ENCODE data around the gene CD209. TPM values are rescaled to one million over a fixed set of nuclear protein-coding genes. Genes with fewer than 3 reads are reported as not detected.

Gene CD209
- total RNA-seq, 1 experiment from 2014 or later: not detected

GRCh38 chr19:7781157-7781556, 33.8 kb upstream of the CD209 start:
- H3K9me3 ChIP-seq (ENCODE audit: low read depth, low read length, poor library complexity, severe bottlenecking): no peaks in the 10 kb centered on the region
- ChIA-PET POLR2A (ENCODE audit: low non-redundant PET) (no interaction called here), CTCF (interaction anchor here (1.0 kb wide), 1 partner anchor 213 kb away, joined by 4 read pairs; no protein-coding TSS in a partner anchor)
- no peak for DNase-seq (ENCODE audit: low spot score)
- H3K4me3 ChIP-seq (ENCODE audit: low read depth, low read length, poor library complexity, severe bottlenecking): no peak overlapping the region
- no TSS peak for BruUV-seq (replicated peaks)
- no peak overlapping the region for H3K27ac ChIP-seq (ENCODE audit: low read depth, low read length, poor library complexity, severe bottlenecking)
- TF ChIP-seq CTCF (conservative IDR thresholded peaks at IDR 0.05; ENCODE audit: low read depth, low read length) (no peak), EZH2 (IDR thresholded peaks at IDR 0.05; ENCODE audit: borderline replicate concordance, low read depth, low read length, poor library complexity, severe bottlenecking) (no peak)
- H3K27me3 ChIP-seq (replicated peaks; ENCODE audit: insufficient read depth, low read depth, low read length, poor library complexity): peaks cover 18% of the 10 kb centered on the region
- intact Hi-C loops (cut with micrococcal nuclease; ENCODE audit: unreplicated experiment): no loop called here
- peaks cover 3% of the 10 kb centered on the region for H3K4me1 ChIP-seq (ENCODE audit: insufficient read depth, low read length, poor library complexity, severe bottlenecking)
- H3K36me3 ChIP-seq (ENCODE audit: insufficient read depth, low read length, poor library complexity, severe bottlenecking): no peaks in the 10 kb centered on the region

- CTCF ChIA-PET: interaction anchor here (0.7 to 1.0 kb wide), 2 partner anchors 99 to 212 kb away, joined by 4 read pairs; partner anchors contain the start of gene TRAPPC5
- Histone ChIP-seq H3K4me1 (ENCODE audit: insufficient read depth, low read length, poor library complexity, severe bottlenecking) (peaks cover 3% of the 10 kb centered on the region), H3K4me3 (ENCODE audit: low read depth, low read length, poor library complexity, severe bottlenecking) (no peak overlapping the region), H3K36me3 (ENCODE audit: insufficient read depth, low read length, poor library complexity, severe bottlenecking) (no peaks in the 10 kb centered on the region), H3K9me3 (ENCODE audit: low read depth, low read length, poor library complexity, severe bottlenecking) (no peaks in the 10 kb centered on the region), H3K27me3 (replicated peaks; ENCODE audit: insufficient read depth, low read depth, low read length, poor library complexity) (peaks cover 18% of the 10 kb centered on the region), H3K27ac (ENCODE audit: low read depth, low read length, poor library complexity, severe bottlenecking) (no peak overlapping the region)
- TF ChIP-seq CTCF (conservative IDR thresholded peaks at IDR 0.05; ENCODE audit: low read depth, low read length) (no peak), EZH2 (IDR thresholded peaks at IDR 0.05; ENCODE audit: borderline replicate concordance, low read depth, low read length, poor library complexity, severe bottlenecking) (no peak)
- BruUV-seq (replicated peaks): no TSS peak
- POLR2A ChIA-PET (ENCODE audit: low non-redundant PET): interaction anchor here (0.6 kb wide), 1 partner anchor 10 kb away, joined by 11 read pairs; no protein-coding TSS in a partner anchor
- intact Hi-C loops (cut with micrococcal nuclease; ENCODE audit: unreplicated experiment): no loop called here
- DNase-seq (ENCODE audit: low spot score): no peak
Observed at GRCh38 chr19:7779631-7780486, 32.5 kb upstream of the CD209 start.

GRCh38 chr19:7778081-7778480, 30.7 kb upstream of the CD209 start:
- no peaks in the 10 kb centered on the region for H3K36me3 ChIP-seq (ENCODE audit: insufficient read depth, low read length, poor library complexity, severe bottlenecking)
- peaks cover 3% of the 10 kb centered on the region for H3K4me1 ChIP-seq (ENCODE audit: insufficient read depth, low read length, poor library complexity, severe bottlenecking)
- H3K9me3 ChIP-seq (ENCODE audit: low read depth, low read length, poor library complexity, severe bottlenecking): no peaks in the 10 kb centered on the region
- ChIA-PET POLR2A (ENCODE audit: low non-redundant PET) (no interaction called here), CTCF (interaction anchor here (0.9 kb wide), 1 partner anchor 97 kb away, joined by 3 read pairs; the partner anchor contains the start of gene TRAPPC5)
- intact Hi-C loops (cut with micrococcal nuclease; ENCODE audit: unreplicated experiment): no loop called here
- no TSS peak for BruUV-seq (replicated peaks)
- no peak overlapping the region for H3K27ac ChIP-seq (ENCODE audit: low read depth, low read length, poor library complexity, severe bottlenecking)
- no peak overlapping the region for H3K4me3 ChIP-seq (ENCODE audit: low read depth, low read length, poor library complexity, severe bottlenecking)
- H3K27me3 ChIP-seq (replicated peaks; ENCODE audit: insufficient read depth, low read depth, low read length, poor library complexity): peaks cover 11% of the 10 kb centered on the region
- no peak for TF ChIP-seq EZH2 (IDR thresholded peaks at IDR 0.05; ENCODE audit: borderline replicate concordance, low read depth, low read length, poor library complexity, severe bottlenecking)
- no peak for TF ChIP-seq CTCF (conservative IDR thresholded peaks at IDR 0.05; ENCODE audit: low read depth, low read length)
- DNase-seq (ENCODE audit: low spot score): no peak

Data from A673 (cell line).